Aorta (tissue), 5 donors: ENCODE measurements around the gene ALG3. TPM values are rescaled to one million over a fixed set of nuclear protein-coding genes. Genes with fewer than 3 reads are reported as not detected.

Source experiments
- ATAC-seq: fragments of 200-7000 bp; cut with Tn5 transposase; one replicate; pipeline ENCODE4 v1.9.1; 2022; ENCODE audit warnings: moderate library complexity; ENCODE audit not compliant: low FRiP score
- DNase-seq, 2 donors: peaks; one replicate each; pipeline ENCODE4 v3.0.0-alpha.2; 2020
- H3K27ac ChIP-seq, 2 donors: one replicate each; pipeline ENCODE4 v1.5.1; 2013; ENCODE audit warnings: low read length in 2 of 2, mild to moderate bottlenecking in 2 of 2, moderate library complexity in 2 of 2, control low read depth in 1 of 2, inconsistent platforms in 1 of 2, low read depth in 1 of 2
- H3K27me3 ChIP-seq, 2 donors: one replicate each; pipeline ENCODE4 v1.6.1; 2013; ENCODE audit warnings: control low read depth in 1 of 2, low read length in 1 of 2, mild to moderate bottlenecking in 1 of 2, moderate library complexity in 1 of 2; ENCODE audit not compliant: insufficient read depth in 2 of 2, control insufficient read depth in 1 of 2
- H3K36me3 ChIP-seq, 2 donors: one replicate each; pipeline ENCODE4 v1.6.1; 2013; ENCODE audit warnings: control low read depth in 1 of 2, low read length in 1 of 2, mild to moderate bottlenecking in 1 of 2; ENCODE audit not compliant: insufficient read depth in 2 of 2, control insufficient read depth in 1 of 2
- H3K4me1 ChIP-seq, 2 donors: one replicate each; pipeline ENCODE4 v1.6.1; 2013; ENCODE audit warnings: low read length in 2 of 2, control low read depth in 1 of 2, mild to moderate bottlenecking in 1 of 2, moderate library complexity in 1 of 2; ENCODE audit not compliant: insufficient read depth in 2 of 2, control insufficient read depth in 1 of 2
- H3K4me3 ChIP-seq, 2 donors: one replicate each; pipeline ENCODE4 v1.5.1; 2013; ENCODE audit warnings: low read length in 2 of 2, control low read depth in 1 of 2, mild to moderate bottlenecking in 1 of 2
- H3K9me3 ChIP-seq: one replicate; pipeline ENCODE4 v1.6.1; 2013; ENCODE audit warnings: mild to moderate bottlenecking, low read length; ENCODE audit not compliant: control insufficient read depth
- WGBS, 2 donors: extraction: QIAGEN DNeasy Blood & Tissue Kit; methylation state at CpG; one replicate each; pipeline ENCODE4 v1.1.7; 2013; 5-methylcytosine and 5-hydroxymethylcytosine counted together
- intact Hi-C, 2 donors: fragments of 100-400 bp; cut with DNase I; formaldehyde crosslinking; loops; one replicate each; pipeline versions ENCODE4 v1.14.2 to v1.15.0; 2022
- polyA plus RNA-seq, 2 donors: library from polyadenylated mRNA; stranded (reverse); fragments of 200-250 nt; gene quantifications; one replicate each; pipeline ENCODE4 v1.2.3, GENCODE V29; 2013
- total RNA-seq, 2 donors: library from RNA; stranded (reverse); fragmentation: NEBNext Ultra II Directional; extraction: Animal tissue kit (Norgen Biotek cat#: 25700); gene quantifications; one replicate each; pipeline ENCODE4 v1.2.1, GENCODE V29; 2021
- donor health status: healthy with polysubstance abuse.
- donor health status: Bipolar disorder and iron deficiency.
- donor health status: DM: no; HTN: no; CAD: no.
- donor health status: DM: no; HTN: no; CAD: no.
- donor health status: DM: yes; HTN: yes; CAD: no.

ALG3 gene
- total and polyA plus RNA-seq, 4 donors: 12.5 to 30.7 (median 21.6) TPM

GRCh38 chr3:184227481-184227935 is 21.3 kb downstream of the ALG3 start:
- H3K27ac ChIP-seq: no peak overlapping the region
- H3K36me3 ChIP-seq: no peaks in the 10 kb centered on the region
- DNase-seq (no peak), ATAC-seq (no peak)
- 68 to 69% methylated on average over 2 of the region's 2 CpGs for WGBS, 2 donors
- intact Hi-C loops: loop anchor here in 1 of 2 donors (2.0 kb wide), 1 partner anchor 21 kb away; the partner anchor contains the start of genes ALG3 and EEF1AKMT4
- no peaks in the 10 kb centered on the region for H3K4me1 ChIP-seq
- no peak overlapping the region for H3K4me3 ChIP-seq
- H3K27me3 ChIP-seq: no peaks in the 10 kb centered on the region
- no peaks in the 10 kb centered on the region for H3K9me3 ChIP-seq

DNA sequence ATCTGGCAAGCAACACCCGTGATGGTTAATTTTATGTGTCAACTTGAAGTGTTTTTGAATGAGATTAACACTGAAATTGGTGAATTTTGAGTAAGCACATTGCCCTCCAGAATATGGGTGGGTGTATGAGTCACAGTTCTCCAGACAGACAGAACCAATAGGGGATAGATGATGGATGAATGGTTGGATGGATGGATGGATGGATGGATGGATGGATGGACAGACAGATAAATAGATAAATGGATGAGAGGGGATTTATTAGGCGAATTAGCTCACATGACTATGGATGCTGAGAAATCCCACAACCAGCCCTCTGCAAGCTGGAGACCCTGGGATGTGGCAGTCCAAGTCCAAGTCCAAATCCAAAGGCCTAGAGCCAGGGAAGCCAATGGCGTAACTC is 24.8 kb downstream of the ALG3 start:
- Histone ChIP-seq H3K36me3 (no peaks in the 10 kb centered on the region), H3K9me3 (no peaks in the 10 kb centered on the region), H3K27ac (no peak overlapping the region), H3K4me3 (no peak overlapping the region), H3K4me1 (no peaks in the 10 kb centered on the region), H3K27me3 (no peaks in the 10 kb centered on the region)
- ATAC-seq (no peak), DNase-seq (no peak)
- intact Hi-C loops: no loop called here
- 63 to 68% methylated on average over 3 of the region's 3 CpGs for WGBS, 2 donors

DNA sequence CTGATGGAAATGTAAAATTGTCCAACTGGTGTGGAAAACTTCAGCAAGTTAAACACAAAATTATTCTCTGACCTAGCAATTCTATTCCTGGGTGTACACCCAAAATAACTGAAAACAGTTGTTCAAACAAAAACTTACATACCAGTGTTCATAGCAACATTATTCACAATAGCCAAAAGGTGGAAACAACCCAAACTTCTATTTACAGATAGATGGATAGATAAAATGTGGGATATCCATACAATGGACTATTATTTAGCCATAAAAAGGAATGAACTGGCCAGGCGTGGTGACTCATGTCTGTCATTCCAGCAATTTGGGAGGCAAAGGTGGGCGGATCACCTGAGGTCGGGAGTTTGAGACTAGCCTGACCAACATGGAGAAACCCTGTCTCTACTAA is 26.2 kb downstream of the ALG3 start:
- Histone ChIP-seq H3K9me3 (no peaks in the 10 kb centered on the region), H3K4me1 (no peaks in the 10 kb centered on the region), H3K36me3 (no peaks in the 10 kb centered on the region), H3K27me3 (no peaks in the 10 kb centered on the region), H3K4me3 (no peak overlapping the region), H3K27ac (no peak overlapping the region)
- WGBS, 2 donors: 78 to 79% methylated on average over 3 of the region's 3 CpGs
- no peak for DNase-seq
- intact Hi-C loops: no loop called here
- ATAC-seq: no peak

DNA sequence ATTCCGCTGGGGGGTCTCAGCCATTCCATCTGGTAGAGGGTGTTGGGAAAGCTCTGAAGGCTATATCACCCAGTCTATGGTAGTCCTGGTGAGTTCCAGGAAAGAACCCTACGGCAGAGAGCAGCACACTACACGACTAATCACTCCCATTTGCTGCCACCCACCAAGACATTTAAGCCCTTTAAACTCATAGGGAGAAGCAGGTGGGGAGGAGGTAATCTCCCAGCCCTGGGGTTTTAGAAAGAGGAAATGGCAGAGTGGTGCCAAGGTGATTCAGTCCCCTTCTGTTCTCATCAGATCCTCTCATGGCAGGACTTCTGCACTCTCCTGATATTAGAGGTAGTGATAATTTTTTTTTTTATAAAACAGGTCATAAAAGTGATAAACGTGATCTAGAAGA is 29.9 kb downstream of the ALG3 start:
- Histone ChIP-seq H3K9me3 (no peaks in the 10 kb centered on the region), H3K4me3 (no peak overlapping the region), H3K36me3 (no peaks in the 10 kb centered on the region), H3K27ac (no peak overlapping the region), H3K4me1 (no peaks in the 10 kb centered on the region), H3K27me3 (no peaks in the 10 kb centered on the region)
- no peak for ATAC-seq
- 49 to 55% methylated on average over 4 of the region's 4 CpGs for WGBS, 2 donors
- no peak for DNase-seq
- intact Hi-C loops: no loop called here

- intact Hi-C loops: no loop called here
- Histone ChIP-seq H3K27me3 (peaks cover 0 to under 1% of the 10 kb centered on the region in 2 donors), H3K36me3 (no peaks in the 10 kb centered on the region), H3K9me3 (no peaks in the 10 kb centered on the region), H3K27ac (no peak overlapping the region), H3K4me3 (no peak overlapping the region), H3K4me1 (no peaks in the 10 kb centered on the region)
- ATAC-seq: no peak
- whole genome bisulfite sequencing, 2 donors: 64 to 66% methylated on average over 5 of the region's 5 CpGs
- DNase-seq: no peak
Observed at GRCh38 chr3:184211718-184212117, 37.0 kb downstream of the ALG3 start.

GRCh38 chr3:184211297-184211696 is 37.5 kb downstream of the ALG3 start:
- Histone ChIP-seq H3K4me3 (no peak overlapping the region), H3K4me1 (no peaks in the 10 kb centered on the region), H3K27me3 (peaks cover 0 to 2% of the 10 kb centered on the region in 2 donors), H3K36me3 (no peaks in the 10 kb centered on the region), H3K27ac (no peak overlapping the region), H3K9me3 (no peaks in the 10 kb centered on the region)
- 53 to 54% methylated on average over 5 of the region's 5 CpGs for WGBS, 2 donors
- no peak for DNase-seq
- intact Hi-C loops: no loop called here
- no peak for ATAC-seq

DNA sequence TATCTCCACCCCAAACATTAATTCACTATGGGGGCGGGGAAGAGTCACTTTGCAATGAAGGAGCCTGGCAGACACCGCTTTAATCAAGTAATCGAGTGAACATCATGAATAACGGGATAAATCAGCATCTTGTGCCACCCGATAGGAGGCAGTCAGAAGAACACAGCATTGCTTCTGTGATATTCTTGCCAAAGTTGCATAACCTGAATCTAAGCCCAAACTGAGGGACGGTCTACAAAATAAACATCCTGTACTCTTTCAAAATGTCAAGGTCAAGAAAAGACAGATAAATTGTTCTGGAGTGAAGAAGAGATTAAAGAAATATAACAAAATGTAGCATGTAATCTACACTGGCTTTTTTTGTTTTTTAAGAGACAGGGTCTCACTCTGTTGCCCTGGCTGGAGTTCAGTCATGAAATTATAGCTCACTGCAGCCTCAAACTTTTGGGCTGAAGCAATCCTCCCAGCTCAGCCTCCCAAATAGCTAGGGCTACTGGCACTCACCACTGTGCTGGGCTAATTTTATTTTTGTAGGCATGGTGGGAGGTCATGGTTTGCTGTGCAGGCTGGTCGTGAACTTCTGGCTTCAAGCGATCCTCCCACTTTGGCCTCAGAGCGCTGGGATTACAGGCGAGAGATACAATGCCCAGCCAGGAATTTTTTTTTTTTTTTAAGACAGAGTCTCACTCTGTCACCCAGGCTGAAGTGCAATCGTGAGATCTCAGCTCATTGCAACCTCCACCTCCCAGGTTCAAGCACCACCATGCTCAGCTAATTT is 39.4 kb downstream of the ALG3 start:
- no peak for DNase-seq
- Histone ChIP-seq H3K27ac (no peak overlapping the region), H3K4me1 (no peaks in the 10 kb centered on the region), H3K4me3 (no peak overlapping the region), H3K9me3 (no peaks in the 10 kb centered on the region), H3K27me3 (peaks cover 0 to 2% of the 10 kb centered on the region in 2 donors), H3K36me3 (no peaks in the 10 kb centered on the region)
- peak; percentile 54 for ATAC-seq
- intact Hi-C loops: no loop called here
- 54 to 58% methylated on average over 11 of the region's 11 CpGs for WGBS, 2 donors

DNA sequence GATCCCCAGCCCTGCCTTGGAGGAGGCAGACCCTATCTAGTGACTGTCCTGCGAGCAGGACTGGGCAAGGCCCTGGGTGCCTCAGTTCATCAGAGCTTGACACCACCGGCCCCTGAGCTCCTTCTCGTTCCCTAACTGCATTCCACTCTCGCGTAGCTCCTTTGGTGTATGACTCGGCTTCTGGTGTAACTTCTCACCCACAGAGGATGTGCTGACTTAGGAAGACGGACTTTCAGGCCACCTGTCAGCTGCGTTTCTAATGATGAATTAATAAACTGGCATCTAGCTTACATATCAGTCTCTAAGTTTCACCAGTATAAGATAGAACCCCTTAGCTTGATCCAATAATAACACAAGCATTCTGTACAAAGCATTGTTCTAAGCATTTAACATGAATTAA is 45.2 kb downstream of the ALG3 start:
- intact Hi-C loops: no loop called here
- no peak for DNase-seq
- ATAC-seq: no peak
- 65 to 67% methylated on average over 8 of the region's 8 CpGs for WGBS, 2 donors
- H3K4me3 ChIP-seq: no peak overlapping the region
- no peaks in the 10 kb centered on the region for H3K9me3 ChIP-seq
- peaks cover 0 to 2% of the 10 kb centered on the region in 2 donors for H3K27me3 ChIP-seq
- no peaks in the 10 kb centered on the region for H3K4me1 ChIP-seq
- no peak overlapping the region for H3K27ac ChIP-seq
- H3K36me3 ChIP-seq: no peaks in the 10 kb centered on the region

DNA sequence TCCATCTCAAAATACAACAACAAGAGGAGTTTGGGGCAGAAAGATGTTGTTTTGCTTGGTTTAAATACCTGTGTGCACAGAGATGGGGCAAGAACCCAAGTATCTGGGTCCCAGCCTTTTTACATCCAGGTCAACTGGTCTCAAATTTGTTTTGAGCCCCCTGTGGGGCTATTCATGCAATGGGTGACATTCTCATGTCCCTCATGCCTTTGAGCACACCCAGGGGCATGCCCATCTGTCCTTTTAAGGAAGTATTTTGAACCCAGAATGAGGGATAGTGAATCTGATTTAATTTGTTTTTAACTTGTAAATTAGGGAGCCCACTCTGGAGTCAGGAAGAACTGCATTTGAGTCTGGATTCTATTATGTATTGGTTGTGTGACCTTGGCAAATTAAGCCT is 47.9 kb downstream of the ALG3 start:
- intact Hi-C loops: no loop called here
- no peaks in the 10 kb centered on the region for H3K9me3 ChIP-seq
- no peaks in the 10 kb centered on the region for H3K4me1 ChIP-seq
- DNase-seq (no peak), ATAC-seq (no peak)
- no peaks in the 10 kb centered on the region for H3K27me3 ChIP-seq
- no peak overlapping the region for H3K27ac ChIP-seq
- H3K36me3 ChIP-seq: no peaks in the 10 kb centered on the region
- no peak overlapping the region for H3K4me3 ChIP-seq
